Mucosa of stomach (tissue), 1 donor: ENCODE results near the gene SLC25A34.

Experiments
- H3K27me3 ChIP-seq: one replicate; pipeline ENCODE4 v1.7.0; 2013; ENCODE audit warnings: mild to moderate bottlenecking, low read length; ENCODE audit not compliant: control insufficient read depth, insufficient read depth
- H3K36me3 ChIP-seq: one replicate; pipeline ENCODE4 v1.7.0; 2013; ENCODE audit warnings: low read length; ENCODE audit not compliant: control insufficient read depth, insufficient read depth
- H3K4me1 ChIP-seq: one replicate; pipeline ENCODE4 v1.7.0; 2013; ENCODE audit warnings: mild to moderate bottlenecking, low read length; ENCODE audit not compliant: control insufficient read depth, insufficient read depth
- H3K4me3 ChIP-seq: one replicate; pipeline ENCODE4 v1.7.0; 2013; ENCODE audit warnings: low read length
- H3K9ac ChIP-seq: one replicate; pipeline ENCODE4 v1.7.0; 2013; ENCODE audit warnings: mild to moderate bottlenecking, low read length, moderate library complexity
- H3K9me3 ChIP-seq: one replicate; pipeline ENCODE4 v1.7.0; 2013; ENCODE audit warnings: mild to moderate bottlenecking, low read length, moderate library complexity; ENCODE audit not compliant: control insufficient read depth
- donor health status: Pancreatic carcinoma.

The SLC25A34 gene

DNA sequence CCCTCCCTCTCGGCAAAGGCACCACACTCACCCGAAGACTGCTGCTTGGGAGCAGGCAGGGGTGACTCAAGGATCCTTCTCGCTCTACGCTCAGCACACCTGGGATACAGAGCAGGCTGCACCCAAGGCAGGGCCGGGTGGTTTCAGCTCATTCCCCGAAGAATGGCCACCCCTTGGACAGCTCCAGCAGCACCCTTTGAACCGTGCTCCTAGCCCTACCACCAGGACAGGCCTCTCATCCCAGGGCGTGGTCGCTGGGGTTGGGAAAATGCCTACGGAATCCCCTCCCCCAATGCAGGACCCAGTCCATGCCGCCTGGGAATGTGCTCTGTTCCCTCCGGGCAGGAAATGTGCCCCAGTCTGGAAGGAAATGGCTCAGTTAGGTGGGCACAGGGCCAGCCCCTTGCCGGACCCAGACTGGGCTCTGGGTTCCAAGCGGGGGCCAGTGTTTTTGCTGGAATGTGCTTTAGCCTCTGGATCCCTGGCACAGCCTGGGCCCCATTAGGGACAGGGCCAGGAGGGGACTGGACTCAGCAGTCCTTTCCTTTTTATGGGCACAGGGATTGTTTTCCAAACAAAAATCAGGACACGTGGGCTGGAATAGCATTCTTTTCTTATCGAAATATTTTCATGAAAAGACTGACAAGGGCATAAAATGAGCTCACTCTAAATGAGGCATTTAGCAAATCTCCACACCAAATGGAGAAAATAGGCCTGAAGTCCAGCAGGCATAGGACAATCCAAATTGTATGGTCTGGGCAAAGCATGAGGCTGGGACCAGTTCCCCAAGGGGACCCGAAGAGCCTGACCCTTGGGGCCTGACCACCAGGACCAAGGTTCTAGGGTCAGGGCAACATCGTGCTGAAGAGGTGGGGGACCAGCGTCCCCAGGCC lies 13.6 kb downstream of the SLC25A34 start:
- Histone ChIP-seq H3K4me1 (no peaks in the 10 kb centered on the region), H3K27me3 (no peaks in the 10 kb centered on the region), H3K9ac (no peak overlapping the region), H3K4me3 (no peak overlapping the region), H3K36me3 (no peaks in the 10 kb centered on the region), H3K9me3 (no peaks in the 10 kb centered on the region)

GRCh38 chr1:15750924-15751323 lies 14.9 kb downstream of the SLC25A34 start:
- Histone ChIP-seq H3K36me3 (no peaks in the 10 kb centered on the region), H3K9me3 (no peaks in the 10 kb centered on the region), H3K9ac (no peak overlapping the region), H3K4me3 (no peak overlapping the region), H3K27me3 (no peaks in the 10 kb centered on the region), H3K4me1 (peaks cover 8% of the 10 kb centered on the region)

DNA sequence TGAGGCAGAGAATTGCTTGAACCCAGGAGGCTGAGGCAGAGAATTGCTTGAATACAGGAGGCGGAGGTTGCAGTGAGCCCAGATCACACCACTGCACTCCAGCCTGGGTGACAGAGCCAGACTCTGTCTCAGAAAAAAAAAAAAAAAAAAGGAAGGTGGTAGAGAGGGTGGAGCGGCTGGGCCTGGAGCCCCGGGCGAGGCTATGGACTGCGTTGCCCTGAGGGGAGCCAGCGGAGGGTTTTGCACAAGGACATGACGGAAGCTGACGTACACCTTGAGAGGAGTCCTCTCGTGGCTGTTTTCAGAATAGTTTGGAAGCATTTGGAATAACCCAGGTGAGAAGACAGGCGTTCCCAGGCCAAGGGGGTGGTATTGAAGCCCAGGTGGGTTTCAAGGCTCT lies 15.7 kb downstream of the SLC25A34 start:
- H3K4me1 ChIP-seq = peaks cover 10% of the 10 kb centered on the region
- no peak overlapping the region for H3K4me3 ChIP-seq
- H3K27me3 ChIP-seq = peaks cover 4% of the 10 kb centered on the region
- no peaks in the 10 kb centered on the region for H3K36me3 ChIP-seq
- no peak overlapping the region for H3K9ac ChIP-seq
- H3K9me3 ChIP-seq = no peaks in the 10 kb centered on the region

DNA sequence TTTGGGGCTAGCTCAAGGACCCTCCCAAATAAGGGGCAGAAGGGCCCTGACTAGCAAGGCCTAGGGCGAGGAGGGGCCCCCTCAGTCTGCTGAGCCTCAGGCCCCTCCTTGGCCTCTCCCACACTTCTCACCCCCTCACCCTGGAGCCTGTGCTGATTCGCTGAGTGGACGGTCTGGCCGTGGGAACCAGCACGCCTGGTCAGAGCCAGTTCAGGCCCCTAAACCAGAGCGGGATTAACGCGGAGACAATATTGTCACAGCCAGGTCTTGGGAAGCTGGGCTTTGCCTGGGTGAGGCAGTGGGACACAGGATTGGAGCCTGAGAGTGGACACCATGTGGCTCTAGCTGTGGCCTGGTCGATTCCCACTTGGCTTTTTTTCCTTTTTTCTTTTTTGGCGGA lies 17.7 kb downstream of the SLC25A34 start:
- Histone ChIP-seq H3K9me3 (no peaks in the 10 kb centered on the region), H3K27me3 (peaks cover 10% of the 10 kb centered on the region), H3K9ac (no peak overlapping the region), H3K4me1 (peaks cover 14% of the 10 kb centered on the region), H3K36me3 (no peaks in the 10 kb centered on the region), H3K4me3 (no peak overlapping the region)

DNA sequence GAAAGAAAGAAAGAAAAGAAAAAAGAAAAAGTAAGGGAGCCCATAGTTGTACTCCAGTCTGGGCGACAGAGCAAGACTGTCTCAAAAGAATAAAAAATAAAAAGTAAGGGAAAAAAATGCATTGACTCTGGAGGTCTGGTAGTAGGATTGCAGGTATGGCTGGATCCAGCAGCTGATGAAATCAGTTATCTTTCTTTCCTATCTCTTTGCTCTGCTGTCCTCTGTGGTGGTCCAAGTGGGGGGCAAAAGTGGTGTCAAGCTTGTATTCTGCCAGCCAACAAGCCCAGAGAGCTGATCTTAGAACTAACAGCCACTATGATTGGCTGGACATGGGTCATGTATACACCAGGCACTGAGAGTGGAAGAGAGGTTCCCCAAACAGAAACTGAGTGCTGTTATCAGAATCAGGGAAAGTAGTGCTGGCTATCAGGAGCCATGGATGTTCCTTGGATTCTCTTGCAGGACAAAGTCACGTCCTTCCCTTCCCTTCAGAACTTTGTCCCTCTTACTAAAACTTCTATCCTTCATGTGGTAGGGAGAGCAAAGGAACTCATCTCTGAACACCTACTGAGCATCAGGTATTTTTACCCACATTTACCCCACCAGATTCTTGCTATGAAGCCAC lies 19.1 kb downstream of the SLC25A34 start:
- Histone ChIP-seq H3K36me3 (no peaks in the 10 kb centered on the region), H3K4me1 (peaks cover 23% of the 10 kb centered on the region), H3K27me3 (peaks cover 17% of the 10 kb centered on the region), H3K9me3 (no peaks in the 10 kb centered on the region), H3K4me3 (no peak overlapping the region), H3K9ac (peak overlapping the region; percentile 51)

- no peaks in the 10 kb centered on the region for H3K9me3 ChIP-seq
- peak overlapping the region; percentile 51 for H3K9ac ChIP-seq
- H3K4me1 ChIP-seq = peaks cover 28% of the 10 kb centered on the region
- H3K4me3 ChIP-seq = no peak overlapping the region
- peaks cover 17% of the 10 kb centered on the region for H3K27me3 ChIP-seq
- no peaks in the 10 kb centered on the region for H3K36me3 ChIP-seq
These were observed 19.6 kb downstream of the SLC25A34 start for GRCh38 chr1:15755646-15756040.

DNA sequence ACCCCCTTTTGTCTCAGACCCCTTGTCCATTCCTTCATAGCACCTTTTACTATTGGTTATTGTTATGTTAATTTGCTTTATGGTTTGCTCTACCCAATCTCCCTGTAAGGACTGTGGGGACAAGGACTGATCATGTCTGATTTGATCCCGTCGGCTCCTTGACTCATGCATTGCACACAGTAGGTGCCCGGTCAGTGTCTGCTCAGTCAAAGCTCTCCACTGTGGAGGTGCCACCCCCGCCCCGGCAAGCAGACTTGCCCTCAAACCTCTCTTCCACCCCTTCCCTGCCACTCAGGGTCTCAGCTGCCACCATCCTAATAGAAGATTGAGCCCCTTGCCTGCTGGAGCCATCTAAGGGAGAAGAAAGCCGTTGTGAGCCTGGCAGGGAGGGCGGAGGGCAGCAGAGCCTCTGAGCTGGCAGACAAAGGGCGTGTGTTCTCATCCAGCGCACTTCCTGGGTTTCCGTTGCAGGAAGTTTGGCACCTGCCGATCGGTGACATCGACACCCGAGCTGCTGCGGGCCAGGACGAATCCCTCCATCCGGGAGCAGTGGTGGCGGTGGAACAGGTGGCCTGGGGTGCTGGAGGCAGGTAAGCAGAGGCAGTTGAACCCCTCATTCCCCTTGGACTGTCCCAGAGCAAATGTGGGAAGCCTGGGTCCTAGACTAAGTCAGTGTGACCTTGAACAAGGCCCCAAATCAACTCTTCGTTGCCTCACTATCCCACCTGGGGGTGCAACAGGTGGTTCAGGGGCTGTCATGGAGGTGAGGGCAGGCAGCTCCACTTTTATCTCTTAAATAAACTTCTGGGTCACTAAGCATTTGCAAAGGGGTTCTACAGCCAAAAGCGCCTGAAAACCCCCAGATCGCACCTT lies 20.3 kb downstream of the SLC25A34 start:
- Histone ChIP-seq H3K36me3 (no peaks in the 10 kb centered on the region), H3K4me1 (peaks cover 35% of the 10 kb centered on the region), H3K9ac (peak overlapping the region; percentile 95), H3K9me3 (no peaks in the 10 kb centered on the region), H3K4me3 (peak overlapping the region; percentile 97), H3K27me3 (peaks cover 17% of the 10 kb centered on the region)

GRCh38 chr1:15757016-15757543 lies 21.0 kb downstream of the SLC25A34 start:
- peaks cover 37% of the 10 kb centered on the region for H3K4me1 ChIP-seq
- peaks cover 17% of the 10 kb centered on the region for H3K27me3 ChIP-seq
- H3K9me3 ChIP-seq = no peaks in the 10 kb centered on the region
- peak overlapping the region; percentile 97 for H3K4me3 ChIP-seq
- peak overlapping the region; percentile 95 for H3K9ac ChIP-seq
- no peaks in the 10 kb centered on the region for H3K36me3 ChIP-seq

- H3K9me3 ChIP-seq = no peaks in the 10 kb centered on the region
- peak overlapping the region; percentile 95 for H3K9ac ChIP-seq
- H3K4me3 ChIP-seq = peak overlapping the region; percentile 97
- peaks cover 37% of the 10 kb centered on the region for H3K4me1 ChIP-seq
- H3K27me3 ChIP-seq = peaks cover 17% of the 10 kb centered on the region
- H3K36me3 ChIP-seq = no peaks in the 10 kb centered on the region
These were observed 21.7 kb downstream of the SLC25A34 start for GRCh38 chr1:15757575-15758342.

DNA sequence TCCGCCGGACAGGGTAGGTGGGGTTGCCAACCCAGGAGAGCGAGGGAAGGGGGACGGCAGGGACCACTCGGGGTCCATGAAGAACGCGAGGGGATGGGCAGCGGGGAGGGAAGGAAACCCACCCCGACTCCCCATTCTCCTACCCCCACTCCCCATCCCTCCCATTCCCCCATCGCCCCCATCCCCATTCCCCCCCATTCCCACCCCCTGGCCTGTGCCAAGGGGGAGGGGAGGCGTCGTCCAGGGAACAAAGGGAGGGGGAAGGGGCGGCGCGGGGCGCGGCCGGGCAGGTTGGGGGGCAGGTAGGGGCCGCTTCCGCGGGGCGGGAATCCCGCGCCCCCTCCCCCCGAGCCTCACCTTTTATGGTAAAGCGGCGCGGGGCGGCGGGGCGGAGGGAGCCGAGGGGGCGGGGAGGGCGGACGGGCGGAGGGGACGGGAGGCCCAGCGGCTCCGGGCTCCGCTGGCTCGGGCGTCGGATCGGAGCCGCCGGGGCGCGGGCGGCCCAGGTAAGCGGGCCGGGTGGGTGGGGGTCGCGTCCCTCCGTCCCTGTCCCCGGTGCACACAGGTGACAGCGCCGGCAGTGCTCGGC lies 22.4 kb downstream of the SLC25A34 start, which contains the start of gene FBLIM1:
Gene FBLIM1, plus strand, starts transcription at position 453 of the 589 bp plus-strand sequence. CDS start 6,189 bp downstream, outside the sequence.
- H3K9me3 ChIP-seq = no peaks in the 10 kb centered on the region
- no peaks in the 10 kb centered on the region for H3K36me3 ChIP-seq
- H3K4me3 ChIP-seq = peak within 1 kb of the TSS; percentile 97
- H3K27me3 ChIP-seq = peaks cover 17% of the 10 kb centered on the region
- H3K4me1 ChIP-seq = peaks cover 37% of the 10 kb centered on the region
- H3K9ac ChIP-seq = peak within 1 kb of the TSS; percentile 95
